Measurements from ENCODE around the gene QRICH1.

The QRICH1 gene

DNA sequence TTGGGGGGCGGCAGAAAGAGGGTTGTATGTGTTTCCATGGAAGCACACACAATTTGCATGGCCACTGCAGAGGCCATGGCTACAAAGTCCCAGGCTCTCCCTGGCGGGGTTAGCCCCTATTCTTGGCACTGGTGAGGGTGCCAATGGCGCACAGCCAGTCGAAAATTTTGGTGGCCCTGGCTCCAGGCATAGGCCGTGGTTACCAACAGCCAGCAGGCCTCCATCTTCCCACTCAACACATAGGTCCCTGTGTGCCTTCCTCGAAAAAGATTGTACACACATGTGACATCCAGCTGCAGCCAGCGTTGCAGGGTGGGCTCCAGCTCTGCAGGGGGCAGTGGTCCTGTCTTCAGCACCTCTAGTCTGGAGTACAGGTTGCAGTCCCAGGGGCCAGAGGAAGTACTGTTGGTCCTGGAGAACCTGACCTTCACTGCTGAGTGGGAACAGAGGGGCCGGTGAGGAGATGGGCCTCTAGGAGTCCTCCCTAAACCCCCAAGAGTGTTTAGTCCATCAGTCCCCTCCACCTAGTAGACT lies 96.7 kb downstream of the QRICH1 start:
- DNase-seq: no peak

DNA sequence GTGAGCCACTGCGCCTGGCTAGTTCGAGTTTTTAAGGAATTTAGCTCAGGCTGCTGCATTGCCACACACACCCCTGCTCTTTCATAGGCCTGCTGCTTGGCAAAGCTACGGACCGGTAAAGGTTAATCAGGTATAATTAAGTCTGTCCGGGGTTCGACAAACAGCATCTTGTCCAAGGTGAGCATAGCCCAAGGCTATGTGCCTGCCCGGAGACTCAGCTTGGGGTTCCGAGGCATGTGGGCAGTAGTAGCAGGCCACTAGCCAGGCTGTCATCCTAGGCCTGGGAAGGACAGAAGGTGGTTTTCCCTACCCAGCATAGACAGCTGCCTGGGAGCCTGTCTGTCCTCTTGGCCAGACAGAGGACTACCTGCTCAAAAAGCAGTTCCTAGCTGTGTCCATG lies 97.2 kb downstream of the QRICH1 start:
- no peak for DNase-seq

DNA sequence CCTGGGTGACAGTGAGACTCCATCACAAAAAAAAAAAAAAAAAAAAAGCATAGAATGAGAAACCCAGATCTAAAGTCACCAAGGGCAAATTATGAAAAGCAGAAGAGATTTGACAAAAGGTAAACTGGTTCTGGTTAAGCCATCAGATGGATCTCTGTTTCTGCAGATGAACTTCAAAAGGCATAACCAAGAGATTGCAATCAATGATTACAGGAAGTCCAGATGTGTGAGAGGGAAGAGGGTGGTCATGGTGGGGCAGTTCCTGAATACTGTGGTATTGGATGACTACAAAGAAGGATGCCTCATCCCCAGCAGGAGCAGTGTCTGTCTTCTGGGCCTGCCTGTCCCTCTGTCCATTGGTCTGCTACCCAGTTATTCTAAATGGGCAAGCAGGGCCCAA lies 100.0 kb downstream of the QRICH1 start:
- DNase-seq: no peak

- no peak for DNase-seq
Observed at GRCh38 chr3:48991851-48992545, 101.9 kb downstream of the QRICH1 start.

- DNase-seq: peak; percentile 79
Observed at GRCh38 chr3:48990636-48991469, 103.0 kb downstream of the QRICH1 start.

- DNase-seq: peak; percentile 91
Observed at GRCh38 chr3:48989796-48990635, 103.9 kb downstream of the QRICH1 start, which contains the start of gene P4HTM. P4HTM (plus strand) TSS chr3:48990241; CDS start chr3:48990257, 16 bp downstream.

GRCh38 chr3:48989126-48989795 lies 104.6 kb downstream of the QRICH1 start:
- DNase-seq: no peak

GRCh38 chr3:48985831-48986376 lies 108.0 kb downstream of the QRICH1 start:
- no peak for DNase-seq

DNA sequence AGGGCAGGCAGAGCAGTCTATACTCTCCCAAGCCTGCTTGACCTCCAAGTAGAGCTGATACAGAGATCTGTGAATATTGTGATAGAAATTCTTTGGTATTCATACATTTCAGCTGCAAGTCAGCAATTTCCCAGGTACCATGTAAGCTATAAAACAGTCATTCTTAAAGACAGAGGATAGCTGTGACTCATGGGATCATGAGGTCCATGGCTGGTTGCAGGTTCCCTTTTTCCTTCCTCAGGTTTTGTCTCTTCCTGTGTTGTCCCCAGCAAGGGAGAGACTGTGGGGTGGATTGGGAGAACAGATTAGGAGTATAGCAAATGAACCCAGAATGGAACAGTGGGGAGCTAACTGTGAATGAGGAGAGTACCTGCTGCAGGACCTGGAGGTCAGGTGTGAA lies 109.2 kb downstream of the QRICH1 start:
- DNase-seq: no peak

- DNase-seq: no peak
Observed at GRCh38 chr3:48983096-48983495, 110.8 kb downstream of the QRICH1 start.

GRCh38 chr3:48982686-48983085 lies 111.2 kb downstream of the QRICH1 start:
- no peak for DNase-seq

- DNase-seq: no peak
Observed at GRCh38 chr3:48982016-48982415, 111.9 kb downstream of the QRICH1 start.

GRCh38 chr3:48980295-48980694 lies 113.6 kb downstream of the QRICH1 start:
- no peak for DNase-seq

Data from activated CD8-positive, alpha-beta memory T cell treated with anti-CD3 and anti-CD28 coated beads for 24 hours (primary cell).